HG03571 (cell line): ENCODE measurements around the gene CYSLTR2.

Experiments used
- ATAC-seq: cut with Tn5 transposase; IDR thresholded peaks from one replicate; pipeline ENCODE4 v1.9.1; 2021; ENCODE audit not compliant: unreplicated experiment

Gene CYSLTR2

DNA sequence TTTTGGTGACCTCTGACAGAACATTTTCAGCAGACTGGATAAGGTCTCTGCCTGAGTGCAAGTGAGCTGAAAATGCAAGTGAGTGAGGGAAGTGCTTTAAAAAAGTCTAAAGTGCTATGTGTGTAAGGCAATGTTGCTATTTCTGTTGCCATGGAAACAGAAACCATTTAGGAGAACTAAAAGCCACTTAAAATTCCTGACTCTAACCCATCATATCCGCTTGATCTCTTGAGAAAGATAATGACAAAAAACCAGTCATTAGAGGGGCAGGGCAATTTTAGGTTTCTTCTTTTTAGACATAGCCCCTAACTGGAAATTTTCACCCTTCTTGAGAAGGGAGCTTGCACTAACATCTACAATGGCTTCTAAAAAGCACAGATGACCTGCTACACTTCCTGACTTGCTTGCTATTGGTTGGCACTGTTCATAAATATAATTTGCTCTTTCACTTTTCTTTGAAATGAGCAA is at the start of gene CYSLTR2:
CYSLTR2 (plus strand) TSS at position 458 of the 468 bp plus-strand sequence. CDS start 52,889 bp downstream, outside the sequence.
- ATAC-seq, result no peak

DNA sequence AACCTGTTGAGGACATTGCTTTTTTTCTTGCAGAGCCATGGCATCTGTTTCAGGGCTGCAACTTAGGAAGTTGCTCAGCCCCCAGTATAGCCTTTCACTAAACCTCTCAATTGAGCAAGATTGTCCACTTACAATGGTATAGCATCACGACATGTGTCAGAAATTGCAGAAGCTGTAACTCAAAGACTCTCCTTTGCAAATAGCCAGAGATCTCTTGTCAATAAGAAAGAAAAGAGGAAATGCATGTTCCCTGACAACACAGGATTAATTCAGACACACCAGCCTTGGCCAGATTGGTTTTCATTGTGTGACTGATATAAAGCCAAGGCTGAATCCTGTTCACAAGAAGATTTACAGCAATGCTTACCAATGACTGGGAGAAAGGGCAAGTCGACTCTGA is 38.7 kb upstream of the CYSLTR2 start:
- no peak for ATAC-seq

GRCh38 chr13:48618937-48619336 is 34.8 kb upstream of the CYSLTR2 start:
- no peak for ATAC-seq

- no peak for ATAC-seq
Measured at GRCh38 chr13:48621056-48621455, 32.7 kb upstream of the CYSLTR2 start.

- no peak for ATAC-seq
Measured at GRCh38 chr13:48624016-48624415, 29.7 kb upstream of the CYSLTR2 start.

DNA sequence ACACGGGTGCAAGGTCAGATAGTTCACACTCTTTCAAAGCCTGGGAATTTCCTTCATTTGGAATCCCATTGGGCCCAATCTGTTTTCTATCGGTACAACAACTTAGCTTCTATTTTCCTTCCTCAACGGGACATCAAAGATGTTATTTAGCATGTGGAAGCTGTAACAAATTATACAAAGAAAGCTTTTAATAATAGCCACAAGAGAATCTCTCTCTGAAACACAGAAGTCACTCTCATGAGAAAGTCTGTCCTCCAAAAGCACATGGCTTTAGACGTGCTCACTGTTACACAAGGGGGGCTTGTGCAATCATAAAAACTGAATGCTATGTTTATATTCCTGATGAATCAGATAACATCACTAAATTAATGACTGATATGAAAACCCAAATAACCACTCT is 28.9 kb upstream of the CYSLTR2 start:
- ATAC-seq, result no peak

- ATAC-seq, result no peak
Measured at GRCh38 chr13:48625413-48626076, 28.2 kb upstream of the CYSLTR2 start.

DNA sequence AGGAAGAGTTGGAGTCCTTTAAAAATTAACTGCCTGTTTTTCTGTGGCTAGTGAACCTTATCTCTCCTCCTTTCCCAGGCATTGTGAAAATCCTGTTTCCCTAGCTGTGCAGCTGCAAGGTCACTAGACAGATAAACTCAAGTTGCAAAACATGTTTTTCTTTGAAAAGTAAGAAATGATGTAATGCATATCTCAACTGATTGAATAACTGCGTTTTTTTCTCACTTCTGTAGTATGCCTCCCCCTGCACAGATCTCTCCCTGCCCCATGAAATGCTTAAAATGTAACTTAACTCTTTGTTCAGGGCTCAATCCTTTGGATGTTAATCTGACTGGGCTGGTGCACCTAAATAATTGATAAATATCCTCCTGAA is 27.7 kb upstream of the CYSLTR2 start:
- ATAC-seq, result no peak

DNA sequence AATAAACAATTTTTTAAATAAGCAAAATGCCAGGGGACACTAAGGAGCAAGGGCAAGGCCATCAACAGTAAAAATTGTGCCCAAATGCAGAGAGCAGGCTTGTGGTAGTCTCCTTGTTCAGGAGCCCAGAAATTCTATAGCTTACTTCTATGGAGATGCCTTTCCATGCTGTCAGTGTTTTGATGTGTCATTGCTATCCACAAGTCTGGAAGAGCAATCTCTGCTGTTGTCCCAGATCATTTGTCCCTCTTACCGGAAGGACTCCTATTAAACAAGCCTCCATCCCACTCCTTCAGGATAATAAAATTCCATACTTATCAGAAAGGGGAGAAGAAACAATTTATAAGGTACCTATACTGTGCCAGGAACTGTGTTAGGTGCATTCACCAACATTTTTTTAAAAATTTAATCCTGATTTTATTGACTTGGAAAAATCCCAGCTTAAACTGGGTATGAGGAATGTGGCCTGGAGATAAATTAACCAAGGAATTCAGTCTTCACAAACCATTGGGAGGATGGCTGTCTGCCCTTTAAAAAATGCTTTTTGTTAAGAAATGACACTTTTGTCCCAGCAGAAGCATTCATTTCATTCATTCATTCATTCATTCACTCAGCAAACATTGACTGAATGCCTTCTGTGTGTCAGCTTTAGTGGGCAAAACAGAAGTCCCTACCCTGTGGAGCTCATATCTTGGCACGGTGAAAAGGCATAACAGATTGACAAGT is 26.8 kb upstream of the CYSLTR2 start:
- ATAC-seq, result no peak

- ATAC-seq, result no peak
Measured at GRCh38 chr13:48629277-48629676, 24.5 kb upstream of the CYSLTR2 start.

DNA sequence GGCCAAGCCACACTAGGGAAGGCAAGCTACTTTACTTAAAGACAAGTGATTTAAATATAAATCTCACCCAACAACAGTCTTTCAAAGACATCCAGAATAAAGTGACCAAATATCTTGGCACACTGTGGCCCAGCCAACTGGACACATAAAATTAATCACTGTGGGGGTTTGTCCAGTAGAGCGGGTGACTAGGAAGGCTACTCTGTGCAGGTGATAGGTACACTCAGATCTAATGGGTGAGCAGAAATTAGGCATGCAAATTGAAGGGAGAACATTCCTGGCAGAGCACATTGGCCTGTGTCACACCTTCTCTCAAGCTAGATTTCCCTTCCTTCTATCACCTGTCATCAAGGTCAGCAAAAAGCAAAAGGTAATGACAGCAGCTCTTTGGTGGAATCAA is 23.4 kb upstream of the CYSLTR2 start:
- ATAC-seq, result no peak

GRCh38 chr13:48630773-48631172 is 23.0 kb upstream of the CYSLTR2 start:
- no peak for ATAC-seq

DNA sequence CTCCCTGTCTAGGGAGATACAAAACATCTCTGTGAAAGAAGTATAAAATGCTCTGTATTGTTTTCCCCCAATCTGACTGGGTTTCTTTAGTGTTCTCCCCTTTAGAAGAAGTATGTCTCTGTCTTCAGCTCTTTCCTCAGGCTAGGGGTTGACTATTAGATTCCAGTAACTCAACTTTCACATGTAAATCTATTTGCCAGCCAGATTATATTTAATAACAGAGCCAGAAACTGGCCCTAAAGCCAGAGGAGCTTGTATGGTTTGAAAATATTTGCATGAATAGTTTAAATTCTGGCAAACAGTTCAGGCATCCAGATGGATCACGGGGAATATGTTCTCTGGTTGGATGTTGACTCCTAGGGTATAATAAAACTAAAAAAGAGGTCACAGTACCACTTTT is 22.3 kb upstream of the CYSLTR2 start:
- no peak for ATAC-seq

- ATAC-seq, result no peak
Measured at GRCh38 chr13:48633700-48634099, 20.0 kb upstream of the CYSLTR2 start.

DNA sequence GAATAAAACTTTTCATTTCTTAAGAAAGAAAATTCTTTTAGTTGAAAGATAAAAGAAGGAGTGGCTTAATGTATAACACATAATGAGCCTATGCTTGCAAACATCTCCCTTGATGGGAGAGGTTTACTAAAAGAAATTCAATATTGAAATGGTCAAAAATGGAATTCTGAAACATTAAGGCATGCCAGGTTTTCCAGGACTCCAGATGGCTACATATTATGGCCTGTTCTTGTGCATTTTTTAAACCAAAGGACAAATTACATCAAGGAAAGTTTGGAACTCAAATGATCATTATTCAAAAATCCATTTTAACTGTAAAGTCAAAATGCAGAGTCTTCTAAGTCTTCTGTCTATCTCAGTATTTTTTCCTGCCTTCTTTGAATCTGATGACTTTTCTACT is 19.1 kb upstream of the CYSLTR2 start:
- no peak for ATAC-seq

GRCh38 chr13:48635478-48635877 is 18.3 kb upstream of the CYSLTR2 start:
- no peak for ATAC-seq

DNA sequence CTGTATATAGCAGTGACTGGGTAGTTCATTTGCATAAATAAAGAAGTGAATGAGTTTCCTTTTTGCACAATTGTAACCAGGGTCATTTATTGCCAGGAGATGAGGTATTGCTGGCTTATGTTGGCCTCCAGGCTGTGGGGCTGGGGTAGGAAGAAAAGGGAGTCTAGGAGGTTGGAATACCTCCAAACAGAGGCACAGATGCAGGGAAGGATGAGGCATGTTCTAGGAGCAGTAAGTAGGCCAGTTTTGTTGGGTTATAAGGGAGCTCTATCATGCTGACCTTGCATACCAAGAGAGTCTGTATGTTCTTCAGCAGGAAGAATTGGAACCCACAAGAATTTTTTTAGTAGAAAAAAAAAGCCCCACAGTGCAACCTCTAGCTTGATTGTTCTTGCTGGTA is 17.2 kb upstream of the CYSLTR2 start:
- ATAC-seq, result no peak

DNA sequence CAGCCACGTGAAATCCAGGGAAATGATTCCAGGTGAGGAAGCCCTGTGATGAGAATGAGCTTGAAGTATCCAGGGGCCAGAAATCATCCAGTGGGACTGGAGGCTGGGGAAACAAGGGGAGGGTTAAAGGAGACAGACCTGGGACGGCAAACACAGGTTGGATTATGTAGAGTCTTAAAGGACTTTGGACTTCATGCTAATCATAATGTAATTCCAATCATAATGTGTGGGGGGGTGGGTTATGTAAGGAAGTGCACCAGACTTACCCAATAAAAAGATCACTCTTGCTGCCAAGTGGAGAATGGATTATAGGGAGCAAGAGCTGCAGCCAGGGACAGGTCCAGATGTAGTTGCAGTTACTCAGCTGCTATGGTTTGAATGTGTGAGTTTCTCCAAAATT is 16.1 kb upstream of the CYSLTR2 start:
- ATAC-seq, result no peak

DNA sequence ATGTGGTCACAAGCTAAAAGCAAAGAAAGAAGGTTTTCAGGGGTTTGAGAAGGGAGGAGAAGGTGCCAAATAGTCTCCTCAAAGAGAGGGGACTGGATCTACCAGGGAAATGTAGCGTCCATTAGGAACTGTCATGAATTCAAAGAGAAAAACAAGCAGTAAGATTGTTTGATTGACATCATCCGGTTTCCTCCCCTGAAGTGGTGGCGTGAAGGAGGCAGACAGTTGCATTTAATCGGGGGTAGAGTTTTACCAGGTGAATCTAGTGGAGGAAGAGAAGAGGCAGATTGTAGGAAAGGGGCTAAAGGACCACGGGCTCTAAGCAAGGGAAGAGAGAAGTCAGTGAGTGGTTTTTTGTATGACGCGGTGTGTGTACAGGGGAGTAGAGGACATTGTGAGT is 13.0 kb upstream of the CYSLTR2 start:
- no peak for ATAC-seq

GRCh38 chr13:48641404-48641803 is 12.3 kb upstream of the CYSLTR2 start:
- no peak for ATAC-seq

- no peak for ATAC-seq
Measured at GRCh38 chr13:48642061-48642460, 11.7 kb upstream of the CYSLTR2 start.

DNA sequence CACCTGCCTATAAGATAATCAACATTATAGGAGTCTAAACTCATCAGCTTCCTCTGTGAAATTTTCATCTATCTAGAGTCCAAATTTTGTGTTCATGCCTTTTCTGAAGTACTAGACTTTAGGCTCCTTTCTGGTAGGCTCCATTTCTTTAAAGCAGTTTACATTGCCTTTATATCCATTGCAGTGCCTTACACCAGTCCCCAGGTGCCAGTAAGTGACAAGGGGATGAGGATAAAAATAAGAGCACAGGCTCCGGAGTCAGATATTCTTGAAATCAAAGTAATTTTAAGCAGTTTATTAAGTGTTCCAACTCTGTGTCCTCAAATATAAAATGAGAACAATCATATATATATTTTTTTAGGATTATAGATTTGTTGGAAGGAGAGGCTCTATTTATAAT is 10.6 kb upstream of the CYSLTR2 start:
- ATAC-seq, result no peak

DNA sequence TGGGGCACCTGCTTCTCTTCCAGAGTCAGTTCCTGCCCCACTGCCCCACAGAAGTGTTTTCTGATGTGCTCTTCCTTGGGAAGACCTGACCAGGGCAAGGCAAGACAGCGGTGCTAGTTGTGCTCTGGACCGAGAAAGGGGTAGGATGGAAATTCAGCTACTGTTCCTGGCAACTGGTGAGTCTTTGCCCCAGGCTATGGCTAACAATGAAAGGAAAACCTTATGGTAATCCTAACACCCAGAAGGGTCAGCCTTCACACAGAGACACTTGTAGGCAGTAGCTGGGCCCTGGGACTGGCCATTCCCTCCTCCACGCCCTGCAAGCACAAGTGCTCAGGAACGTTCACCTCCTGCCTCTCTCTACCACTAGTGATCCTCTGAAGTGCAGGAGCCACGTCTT is 9.6 kb upstream of the CYSLTR2 start:
- ATAC-seq, result no peak
